Kidney capillary endothelial cell (primary cell): ENCODE measurements around the gene RAB24.
A peak's percentile ranks its signal among the peaks of the same experiment; 100 is the strongest.
"Not testable (repeated sequence)": the region's sequence is repeated elsewhere in the genome, so short reads cannot be mapped to it uniquely, and the experiment has no call there.

Source experiments
- DNase-seq: peaks from one replicate; pipeline ENCODE4 v3.0.0-alpha.2; 2018; ENCODE audit warnings: low spot score

Gene RAB24

DNA sequence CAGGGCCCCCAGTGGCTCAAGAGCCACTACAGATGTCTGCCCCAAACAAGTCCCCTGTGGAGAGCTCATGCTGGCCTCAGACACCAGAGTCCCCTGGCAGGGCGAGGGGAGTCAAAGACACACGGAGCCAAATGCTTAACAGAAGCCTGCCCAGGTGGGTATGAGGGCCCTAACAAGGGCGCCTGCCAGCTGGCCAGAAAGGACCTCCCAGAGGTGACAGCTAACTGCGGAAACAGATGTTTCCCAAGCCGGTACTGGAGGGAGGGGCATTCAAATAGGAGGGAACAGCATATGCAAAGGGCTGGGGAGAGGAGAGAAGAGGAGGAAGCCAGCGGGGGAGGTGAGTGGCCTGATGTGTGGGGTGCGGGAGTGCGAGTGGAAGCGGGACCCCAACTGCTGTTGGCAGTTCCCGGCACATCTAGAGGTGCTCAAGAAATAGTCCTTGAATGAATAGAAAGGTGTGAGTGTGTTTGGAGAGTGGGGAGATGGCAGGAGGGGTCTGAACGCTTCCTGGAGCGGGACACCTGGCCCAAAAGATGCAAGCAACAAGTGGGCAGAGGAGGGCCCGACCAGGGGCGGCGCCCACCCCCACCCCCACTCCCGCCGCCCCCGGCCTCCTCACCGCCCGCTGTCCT lies 7.4 kb upstream of the RAB24 start:
- no peak for DNase-seq

DNA sequence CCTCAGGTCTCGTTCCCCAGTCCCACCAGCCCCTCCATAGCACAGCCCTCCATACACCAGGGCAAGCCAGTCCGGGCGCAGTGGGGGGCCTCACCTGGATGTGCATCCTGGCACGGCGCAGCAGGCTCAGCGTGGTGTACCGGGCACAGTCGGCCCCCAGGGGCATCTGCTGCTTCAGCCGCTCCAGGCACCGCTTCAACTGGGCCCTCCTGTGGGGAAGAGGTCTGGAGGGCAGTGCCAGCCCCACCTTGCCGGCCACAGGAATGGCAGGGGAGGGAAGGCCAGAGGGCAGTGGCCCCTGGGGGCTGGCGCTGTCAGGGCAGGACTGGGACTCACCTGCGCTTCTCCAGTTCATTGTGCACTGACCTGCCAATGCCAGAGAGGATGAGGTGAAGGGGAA lies 6.8 kb upstream of the RAB24 start:
- no peak for DNase-seq

DNA sequence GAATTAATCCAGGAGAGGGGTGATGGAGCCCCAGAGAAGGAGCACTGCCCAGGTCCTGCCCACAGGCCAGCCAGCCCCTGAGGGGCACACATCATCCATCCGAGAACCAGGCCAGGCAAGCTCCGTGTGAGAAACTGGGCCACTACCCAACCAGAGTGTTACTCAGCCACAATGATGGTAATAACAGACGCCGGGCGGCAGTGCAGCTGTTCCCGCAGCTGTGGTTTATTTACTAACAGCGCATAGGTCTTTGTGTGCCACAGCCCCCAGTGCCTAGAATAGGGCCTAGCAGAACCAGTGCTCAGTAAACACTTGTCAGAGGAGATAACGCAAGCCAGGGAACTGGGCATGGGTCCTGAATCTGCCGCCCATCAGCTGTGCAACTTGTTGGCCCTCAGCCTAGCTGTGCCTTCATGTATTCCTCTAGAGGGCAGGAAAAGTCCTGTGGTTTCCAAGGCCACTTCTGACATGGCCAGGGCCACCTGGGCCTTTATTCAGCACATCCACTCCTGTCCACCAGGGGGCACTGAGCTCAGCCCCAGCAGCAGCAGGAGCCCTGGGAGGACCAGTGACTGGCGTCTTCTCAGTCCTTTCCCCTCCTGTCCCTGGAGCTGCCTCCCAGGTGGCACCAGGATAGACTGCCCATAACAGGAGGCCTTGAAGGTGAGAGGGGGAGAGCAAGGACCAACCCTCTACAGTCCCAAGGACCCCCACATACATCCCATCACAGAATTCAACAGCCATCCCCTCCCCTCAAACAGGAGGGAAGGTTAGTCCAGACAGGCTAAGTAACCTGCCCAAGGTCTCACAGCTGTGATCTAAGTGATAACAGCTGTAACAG lies 6.1 kb upstream of the RAB24 start:
- DNase-seq = no peak

DNA sequence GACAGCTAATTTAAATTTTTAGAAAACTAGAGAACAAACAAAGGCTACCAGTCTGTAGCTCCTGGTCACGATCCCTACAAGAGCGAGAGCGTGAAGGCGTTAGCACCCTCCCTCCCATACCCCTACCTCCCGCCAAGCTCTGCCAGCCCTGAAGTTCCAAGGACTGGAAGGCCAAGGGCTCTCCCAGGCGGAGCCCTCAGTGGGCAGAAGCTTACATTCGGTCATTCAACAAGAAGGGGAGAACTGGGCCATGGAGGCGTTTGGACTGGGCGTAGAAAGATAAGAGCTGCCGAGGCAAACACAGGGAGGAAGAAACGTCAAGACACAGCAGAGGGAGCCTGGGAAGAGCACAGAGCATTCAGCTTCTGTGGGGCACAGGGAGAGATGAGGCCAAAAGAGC lies 5.2 kb upstream of the RAB24 start:
- DNase-seq = no peak

DNA sequence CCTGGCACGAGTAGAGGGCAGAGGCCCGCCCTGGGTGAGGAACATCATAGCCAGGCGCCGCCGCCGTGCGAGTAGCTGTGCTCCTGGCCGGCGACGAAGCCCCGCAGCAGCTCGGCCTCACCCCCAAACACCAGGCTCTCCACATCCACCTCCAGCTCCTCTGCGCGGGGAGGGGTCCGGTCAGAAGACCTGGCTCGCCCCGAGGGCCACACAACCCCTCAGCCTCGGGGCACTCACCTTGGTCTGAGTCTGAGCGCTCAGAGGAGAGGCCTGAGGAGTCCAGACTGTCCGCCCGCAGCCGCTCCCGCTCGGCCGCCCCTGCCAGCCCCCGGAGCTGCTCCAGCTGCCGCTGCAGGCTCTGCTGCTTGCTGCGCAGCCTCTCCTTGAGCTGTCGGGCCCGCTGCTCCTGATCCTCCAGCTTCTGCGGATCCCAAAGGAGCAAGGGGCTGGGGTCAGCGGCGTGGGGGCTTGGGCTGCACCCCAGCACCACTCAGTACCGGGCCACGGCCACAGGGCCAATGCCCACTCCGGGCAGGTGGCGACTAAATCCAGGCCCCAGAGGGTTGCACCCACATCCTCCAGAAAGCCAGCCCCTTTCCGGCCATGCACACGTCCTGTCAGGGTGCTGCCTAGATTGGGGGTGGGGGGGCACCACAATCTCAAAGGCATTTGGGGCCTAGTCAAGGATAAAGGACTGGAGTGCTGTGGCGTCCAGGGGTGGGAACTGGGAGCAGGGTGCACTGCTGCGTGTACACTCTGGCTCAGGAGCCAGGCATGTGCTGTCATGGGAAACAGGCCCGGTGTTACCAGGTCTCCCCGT lies 4.2 kb upstream of the RAB24 start:
- DNase-seq = no peak

DNA sequence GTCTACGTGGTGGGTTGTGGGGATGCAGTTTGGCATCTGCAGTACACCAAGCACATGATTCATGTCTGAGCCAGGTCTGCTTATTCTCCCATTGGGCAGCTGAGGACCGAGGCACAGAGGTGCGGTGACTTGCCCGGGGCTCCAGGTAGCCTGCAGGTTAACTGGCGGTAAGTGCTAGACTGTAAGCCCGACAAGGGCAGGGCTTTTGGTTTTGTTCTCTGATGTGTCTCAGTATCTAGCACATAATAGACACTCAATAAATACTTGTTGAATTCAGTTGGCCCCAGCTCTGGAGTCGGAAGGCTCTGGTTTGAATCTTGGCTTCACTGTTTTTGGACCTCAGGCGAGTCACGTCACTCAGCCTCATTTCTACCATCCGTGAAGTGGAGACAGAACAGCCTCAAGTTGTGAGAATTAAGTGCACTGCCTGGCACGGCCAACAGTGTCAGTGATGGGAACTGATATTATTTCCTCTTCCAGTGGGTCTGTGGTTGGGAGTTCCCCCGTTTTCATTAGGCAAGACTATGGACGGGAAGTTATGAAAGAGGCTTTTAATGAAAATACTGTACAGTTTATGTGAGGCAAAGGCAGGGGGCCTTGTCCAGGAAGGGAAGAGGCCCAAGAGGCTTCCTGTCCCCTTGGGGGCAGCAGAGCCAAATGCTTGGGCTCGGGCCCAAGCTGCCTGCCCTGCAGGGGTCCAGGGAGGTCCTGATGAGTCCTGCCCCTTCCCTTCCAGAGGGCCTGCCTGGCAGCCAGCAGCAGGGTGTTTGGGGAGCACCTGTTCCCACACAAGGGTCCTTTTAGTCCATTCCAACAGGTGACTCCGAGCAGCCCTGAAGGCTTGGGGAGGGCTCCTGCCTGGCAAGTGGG lies 3.4 kb upstream of the RAB24 start:
- DNase-seq = no peak

DNA sequence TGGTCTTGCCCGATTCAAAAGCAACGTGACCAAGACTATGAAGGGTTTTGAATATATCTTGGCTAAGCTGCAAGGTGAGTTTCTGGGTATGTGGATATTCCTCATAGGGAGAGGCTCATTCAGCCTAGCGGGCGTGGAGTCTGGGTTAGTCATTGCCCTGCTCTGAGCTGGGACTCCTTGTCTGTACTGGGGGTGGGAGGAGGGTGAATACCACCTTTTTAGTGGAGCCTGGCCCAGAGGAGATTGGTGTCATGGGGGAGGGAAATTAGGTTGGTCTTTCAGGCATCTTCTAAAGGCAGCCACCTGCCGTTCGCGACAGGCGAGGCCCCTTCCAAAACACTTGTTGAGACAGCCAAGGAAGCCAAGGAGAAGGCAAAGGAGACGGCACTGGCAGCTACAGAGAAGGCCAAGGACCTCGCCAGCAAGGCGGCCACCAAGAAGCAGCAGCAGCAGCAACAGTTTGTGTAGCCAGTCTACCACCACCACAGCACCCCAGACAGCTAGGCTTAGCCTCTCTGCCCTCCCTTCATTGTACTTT lies 2.7 kb upstream of the RAB24 start:
- not testable (repeated sequence) for DNase-seq

DNA sequence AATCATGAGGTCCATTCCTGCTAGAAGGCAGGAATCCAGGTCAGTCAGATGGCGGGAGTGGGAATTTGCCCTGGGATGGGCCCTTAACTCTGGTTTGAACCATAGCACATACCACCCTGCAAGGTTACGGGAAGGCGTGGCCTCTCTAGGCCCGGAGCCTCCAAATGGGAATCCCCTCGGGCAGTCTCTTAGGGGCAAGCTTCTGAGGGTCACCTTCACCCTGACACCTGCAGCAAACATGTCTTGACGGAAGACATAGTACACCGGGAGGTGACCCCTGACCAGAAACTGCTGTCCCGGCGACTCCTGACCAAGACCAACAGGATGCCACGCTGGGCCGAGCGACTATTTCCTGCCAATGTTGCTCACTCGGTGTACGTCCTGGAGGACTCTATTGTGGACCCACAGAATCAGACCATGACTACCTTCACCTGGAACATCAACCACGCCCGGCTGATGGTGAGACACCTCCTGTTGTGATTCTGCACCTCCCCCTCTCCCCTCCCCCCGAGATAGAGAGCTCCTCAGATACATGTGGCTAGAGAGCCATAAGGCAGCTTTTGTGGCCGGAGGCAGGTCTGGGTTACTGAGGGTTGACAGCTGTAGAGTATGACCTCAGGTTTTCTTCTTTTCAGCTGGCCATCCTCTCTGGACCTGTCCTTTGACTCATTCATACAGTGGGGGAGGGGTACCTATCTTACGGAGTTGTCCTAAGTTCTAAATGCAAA lies 1.0 kb upstream of the RAB24 start:
- DNase-seq = no peak

DNA sequence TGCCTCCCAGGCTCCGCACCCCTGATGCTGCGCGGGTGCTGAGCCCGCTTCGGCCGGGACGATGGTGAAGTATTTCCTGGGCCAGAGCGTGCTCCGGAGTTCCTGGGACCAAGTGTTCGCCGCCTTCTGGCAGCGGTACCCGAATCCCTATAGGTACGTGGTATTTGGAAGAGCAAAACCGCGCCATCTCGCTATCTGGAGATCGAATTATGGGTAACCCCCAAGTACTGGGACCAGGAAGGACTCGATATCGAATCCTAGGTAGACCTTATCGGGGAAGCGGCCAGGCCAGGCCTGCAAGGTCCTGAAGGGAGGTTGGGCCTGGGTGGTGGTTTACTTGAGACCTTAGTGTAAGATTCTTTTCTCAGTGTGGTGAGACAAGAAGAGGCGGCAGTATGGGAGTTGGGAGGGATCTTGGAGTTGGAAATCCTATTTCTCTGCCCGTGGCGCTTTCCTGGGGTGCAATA lies 439 bp upstream of the RAB24 start:
- DNase-seq = no peak

DNA sequence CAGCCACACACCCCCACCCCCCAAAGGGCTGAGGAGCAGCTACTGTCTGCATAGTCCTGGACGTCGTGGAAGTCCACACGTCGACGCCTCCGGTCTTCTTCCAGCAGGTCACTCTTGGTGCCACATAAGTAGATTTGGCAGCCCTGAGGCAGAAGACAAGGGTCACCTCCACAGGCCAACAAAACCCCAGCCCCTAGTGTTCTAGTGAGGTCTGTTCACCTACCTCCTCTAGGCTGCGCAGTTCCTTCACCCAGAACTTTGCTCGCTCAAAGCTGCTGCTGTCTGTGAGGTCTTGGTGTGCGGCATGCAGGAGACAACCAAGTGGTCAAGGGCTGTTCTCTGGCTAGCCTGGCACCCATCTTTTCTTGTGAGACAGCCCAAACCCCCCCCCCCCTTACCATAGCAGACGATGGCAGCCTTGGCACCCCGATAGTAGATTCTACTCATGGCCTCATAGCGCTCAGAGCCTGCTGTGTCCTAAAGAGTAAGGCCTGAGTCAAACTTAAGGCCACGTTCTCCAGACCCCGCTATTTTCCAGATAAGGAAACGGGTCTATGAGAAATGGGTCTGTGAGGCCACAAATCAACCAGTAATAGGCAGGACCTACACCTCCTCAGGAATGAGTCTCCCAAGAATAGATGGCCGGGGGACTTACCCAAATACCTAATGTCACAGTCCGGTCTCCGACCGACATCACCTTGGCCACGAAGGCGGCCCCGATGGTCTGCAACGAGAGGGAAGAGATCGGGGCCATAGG lies 987 bp downstream of the RAB24 start:
- no peak for DNase-seq

DNA sequence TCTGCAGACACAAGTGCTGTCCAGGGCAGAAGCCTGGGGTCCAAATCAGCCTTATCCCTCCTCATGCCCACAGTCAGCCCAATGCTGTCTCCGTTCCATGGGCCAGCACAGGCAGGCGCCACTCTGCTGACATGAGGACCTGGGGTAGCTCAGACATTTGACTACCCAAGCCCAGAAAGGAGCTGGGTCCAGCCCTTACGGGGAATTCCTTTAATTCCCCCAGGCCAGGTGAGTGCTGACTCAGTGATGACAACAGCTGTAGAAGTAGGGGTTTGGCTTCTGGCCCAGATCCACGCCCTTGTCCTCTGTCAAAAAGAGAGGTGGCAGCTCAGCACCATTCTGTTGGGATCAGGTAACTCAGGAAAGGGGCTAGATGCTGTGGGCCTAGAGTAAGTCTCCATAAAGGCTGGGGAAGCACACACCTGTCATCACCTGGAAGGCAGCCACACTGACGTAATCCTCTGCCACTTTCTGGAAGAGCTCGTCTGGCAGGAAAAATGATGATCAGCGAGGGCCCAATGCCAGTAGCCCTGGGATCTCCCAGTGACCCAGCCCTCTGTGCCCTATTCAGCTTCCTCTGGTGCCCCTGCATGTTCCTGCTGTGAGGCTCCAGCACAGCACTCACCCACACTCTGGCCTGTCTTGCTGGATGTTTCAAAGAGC lies 1.9 kb downstream of the RAB24 start:
- no peak for DNase-seq

DNA sequence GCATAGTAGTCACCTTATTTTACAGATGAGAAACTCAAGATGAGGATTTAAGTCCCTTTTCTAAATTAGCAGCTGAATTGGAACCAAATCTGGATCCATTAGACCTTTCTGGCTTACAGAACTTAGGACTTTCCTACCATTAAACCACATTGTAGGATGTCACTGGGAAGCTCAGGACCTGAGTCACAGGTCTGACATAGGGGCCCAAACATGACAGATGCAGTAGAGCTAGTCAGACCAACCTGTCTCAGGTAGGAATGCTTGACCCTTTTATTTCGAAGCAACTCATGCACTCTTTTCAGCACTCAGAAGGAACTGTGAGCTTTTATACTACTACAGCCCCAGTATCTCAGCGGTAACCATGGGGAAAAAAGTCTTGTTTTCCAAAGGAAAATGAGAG lies 2.6 kb downstream of the RAB24 start:
- no peak for DNase-seq

DNA sequence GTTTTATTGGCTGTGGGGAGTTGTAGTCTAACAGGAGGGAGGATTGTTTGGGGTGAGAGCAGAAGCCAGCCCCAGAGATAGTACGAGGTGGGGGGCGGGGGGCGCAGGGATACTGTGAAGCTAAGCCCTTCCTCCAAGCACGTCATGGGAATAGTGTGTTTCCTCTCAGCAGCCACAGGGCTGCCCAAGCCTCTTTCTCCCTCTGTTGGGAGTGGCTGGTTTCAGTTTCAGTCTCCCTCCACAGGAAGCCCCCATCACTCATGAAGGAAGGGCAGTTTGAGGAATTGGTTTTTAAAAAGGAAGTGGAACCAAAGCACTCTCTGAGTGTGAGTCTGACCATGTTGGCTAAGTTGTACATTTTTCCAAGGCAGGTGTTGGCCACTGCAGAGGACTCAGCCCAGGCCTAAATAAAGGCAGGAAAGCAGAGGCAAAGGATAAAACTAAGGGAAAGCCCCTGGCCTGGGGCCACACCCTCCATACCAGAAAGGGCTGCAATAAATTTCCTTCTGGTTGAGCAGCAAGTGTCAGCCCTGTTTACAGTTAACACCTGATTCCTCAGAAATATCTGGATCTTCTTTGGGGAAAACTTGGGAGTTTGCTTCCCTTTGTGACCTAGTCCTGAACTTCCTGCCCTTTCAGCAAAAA lies 3.2 kb downstream of the RAB24 start:
- peak; percentile 75 for DNase-seq

DNA sequence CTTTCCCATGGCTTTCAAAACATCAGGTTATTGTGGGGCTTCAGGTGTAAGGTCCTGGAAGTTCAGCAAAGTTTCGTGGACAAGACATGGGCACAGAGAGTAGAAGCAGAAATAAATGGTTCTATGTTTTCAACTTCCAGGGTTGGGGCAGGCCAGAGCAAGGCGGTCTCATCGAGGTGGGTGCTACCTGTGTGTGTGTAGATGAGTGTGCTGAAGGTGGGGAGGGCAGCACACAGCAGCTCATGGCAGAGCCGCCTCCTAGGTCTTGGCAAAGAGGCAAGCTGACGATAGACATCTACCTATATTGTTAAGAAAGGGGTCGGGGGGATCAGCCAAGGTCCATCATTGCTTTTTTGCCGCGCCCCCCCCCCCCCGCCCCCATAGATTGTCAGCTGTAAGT lies 3.8 kb downstream of the RAB24 start:
- no peak for DNase-seq

DNA sequence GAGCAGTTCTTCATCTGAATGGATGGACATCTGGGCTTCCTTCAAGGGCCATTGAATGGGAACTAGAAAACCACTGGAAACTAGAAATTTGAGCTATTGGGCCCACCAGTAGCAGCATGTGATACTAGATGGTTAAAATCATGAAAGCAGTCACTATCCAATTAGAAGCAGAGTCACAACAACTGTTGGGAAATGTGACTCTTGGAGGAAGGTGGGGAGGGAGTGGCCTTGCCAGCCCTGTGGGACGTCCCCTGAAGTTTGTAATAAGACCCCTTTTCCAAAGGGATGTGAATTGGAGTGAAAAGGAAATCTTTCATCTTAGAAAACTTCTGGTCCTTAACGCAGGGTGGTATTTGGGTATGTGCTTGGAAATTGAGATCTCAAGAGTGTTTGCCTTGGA lies 5.6 kb downstream of the RAB24 start:
- DNase-seq = no peak

DNA sequence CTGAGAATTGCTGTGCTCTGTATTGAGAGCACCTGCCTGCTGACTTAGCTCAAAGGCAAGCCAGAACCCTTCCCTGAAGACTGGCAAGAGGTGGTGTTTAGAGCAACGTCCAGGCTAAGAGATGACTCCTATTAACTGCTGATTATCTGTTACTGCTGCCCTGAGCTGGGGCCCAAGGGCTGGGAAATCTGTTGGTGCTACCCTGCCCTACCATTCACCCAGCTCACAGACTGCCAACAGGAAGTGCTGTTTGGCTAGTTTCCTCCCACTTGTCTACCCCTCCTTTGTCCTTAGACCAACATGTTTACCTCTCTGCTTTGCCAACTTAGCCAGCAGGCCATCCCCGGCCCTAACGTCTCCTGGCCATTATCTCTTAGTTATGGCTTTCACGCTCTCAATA lies 6.9 kb downstream of the RAB24 start:
- no peak for DNase-seq

DNA sequence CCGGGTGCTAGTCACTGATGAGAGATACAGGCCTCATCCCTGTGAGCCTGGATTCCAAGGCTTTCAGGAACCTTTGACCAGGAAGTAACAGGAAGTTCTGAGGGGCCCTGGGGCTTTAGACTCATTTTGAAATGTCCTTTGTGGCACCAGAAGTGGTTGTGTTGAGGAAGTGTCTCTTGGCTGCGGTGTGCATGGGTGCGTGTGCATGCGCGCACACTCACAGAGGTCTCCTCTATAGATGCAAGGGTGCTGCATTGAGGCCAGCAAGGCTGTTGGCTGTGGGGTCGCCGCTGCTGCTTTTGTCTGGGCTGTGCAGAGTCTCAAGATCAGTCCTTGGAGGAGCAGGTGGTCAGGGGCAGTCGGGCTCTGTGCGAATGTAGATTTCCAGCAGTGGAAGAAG lies 7.6 kb downstream of the RAB24 start:
- no peak for DNase-seq

DNA sequence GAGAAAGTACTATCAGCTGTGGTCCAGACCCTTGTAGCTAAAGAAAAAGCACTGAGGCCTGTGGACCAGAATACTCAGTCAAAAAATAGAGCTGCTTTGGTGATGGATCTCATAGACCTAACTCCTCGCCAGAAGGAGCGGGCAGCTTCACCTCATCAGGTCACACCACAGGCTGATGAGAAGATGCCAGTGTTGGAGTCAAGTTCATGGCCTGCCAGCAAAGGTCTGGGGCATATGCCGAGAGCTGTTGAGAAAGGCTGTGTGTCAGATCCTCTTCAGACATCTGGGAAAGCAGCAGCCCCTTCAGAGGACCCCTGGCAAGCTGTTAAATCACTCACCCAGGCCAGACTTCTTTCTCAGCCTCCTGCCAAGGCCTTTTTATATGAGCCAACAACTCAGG lies 8.9 kb downstream of the RAB24 start:
- no peak for DNase-seq
